KMS-11 (cell line): ENCODE measurements around the gene COPA.

Source experiments
- H2AFZ ChIP-seq: fragments of 200-600 bp; sonication (generic); 2 replicates; pipeline ENCODE4 v1.6.1; 2016; ENCODE audit warnings: antibody characterized with exemption, mixed run types, low read depth
- H3K27ac ChIP-seq: fragments of 200-600 bp; sonication (generic); 2 replicates; pipeline ENCODE4 v1.6.1; 2016; ENCODE audit warnings: mild to moderate bottlenecking, mixed run types
- H3K27me3 ChIP-seq: fragments of 200-600 bp; sonication (generic); 2 replicates; pipeline ENCODE4 v1.6.1; 2017; ENCODE audit warnings: mild to moderate bottlenecking, low read depth, mixed run types, moderate library complexity; ENCODE audit not compliant: insufficient read depth
- H3K36me3 ChIP-seq: fragments of 200-600 bp; sonication (generic); 2 replicates; pipeline ENCODE4 v1.6.1; 2017; ENCODE audit warnings: mild to moderate bottlenecking, mixed run types; ENCODE audit not compliant: insufficient read depth
- H3K4me1 ChIP-seq: fragments of 200-600 bp; sonication (generic); 2 replicates; pipeline ENCODE4 v1.6.1; 2016; ENCODE audit warnings: mild to moderate bottlenecking, low read depth, mixed run types; ENCODE audit not compliant: poor library complexity, severe bottlenecking
- H3K4me2 ChIP-seq: fragments of 200-600 bp; sonication (generic); 2 replicates; pipeline ENCODE4 v1.7.0; 2016; ENCODE audit warnings: mild to moderate bottlenecking, mixed run types
- H3K4me3 ChIP-seq: fragments of 200-600 bp; sonication (generic); IDR thresholded peaks from 2 replicates; pipeline ENCODE4 v1.6.1; 2017; ENCODE audit warnings: low read depth, low read length, mixed read lengths; ENCODE audit not compliant: insufficient read depth
- H3K79me2 ChIP-seq: fragments of 200-600 bp; sonication (generic); 2 replicates; pipeline ENCODE4 v1.6.1; 2016; ENCODE audit warnings: low read depth, mixed run types; ENCODE audit not compliant: insufficient read depth
- H3K9ac ChIP-seq: fragments of 200-600 bp; sonication (generic); 2 replicates; pipeline ENCODE4 v1.6.1; 2016; ENCODE audit warnings: mild to moderate bottlenecking, mixed run types
- H4K20me1 ChIP-seq: fragments of 200-600 bp; sonication (generic); 2 replicates; pipeline ENCODE4 v1.6.1; 2016; ENCODE audit warnings: mild to moderate bottlenecking, mixed run types; ENCODE audit not compliant: insufficient read depth
- TF ChIP-seq, protein P1 (sequence below): fragments of 200-600 bp; sonication (generic); conservative IDR thresholded peaks from 2 replicates; pipeline ENCODE4 v1.6.1; 2017; ENCODE audit warnings: low read depth, mild to moderate bottlenecking, antibody characterized with exemption, low read length, moderate library complexity, mixed read lengths

Gene COPA

GRCh38 chr1:160264795-160265307 is 78.2 kb downstream of the COPA start:
- Histone ChIP-seq H3K4me1 (peaks cover 30% of the 10 kb centered on the region), H3K79me2 (peaks cover 23% of the 10 kb centered on the region), H4K20me1 (no peaks in the 10 kb centered on the region), H3K36me3 (no peaks in the 10 kb centered on the region), H2AFZ (no peak overlapping the region), H3K9ac (no peak overlapping the region), H3K27ac (peak overlapping the region; percentile 81; the same call in 1 of the 2 replicates), H3K27me3 (no peaks in the 10 kb centered on the region), H3K4me3 (no peak overlapping the region), H3K4me2 (no peak overlapping the region)
- TF ChIP-seq, protein P1, sequence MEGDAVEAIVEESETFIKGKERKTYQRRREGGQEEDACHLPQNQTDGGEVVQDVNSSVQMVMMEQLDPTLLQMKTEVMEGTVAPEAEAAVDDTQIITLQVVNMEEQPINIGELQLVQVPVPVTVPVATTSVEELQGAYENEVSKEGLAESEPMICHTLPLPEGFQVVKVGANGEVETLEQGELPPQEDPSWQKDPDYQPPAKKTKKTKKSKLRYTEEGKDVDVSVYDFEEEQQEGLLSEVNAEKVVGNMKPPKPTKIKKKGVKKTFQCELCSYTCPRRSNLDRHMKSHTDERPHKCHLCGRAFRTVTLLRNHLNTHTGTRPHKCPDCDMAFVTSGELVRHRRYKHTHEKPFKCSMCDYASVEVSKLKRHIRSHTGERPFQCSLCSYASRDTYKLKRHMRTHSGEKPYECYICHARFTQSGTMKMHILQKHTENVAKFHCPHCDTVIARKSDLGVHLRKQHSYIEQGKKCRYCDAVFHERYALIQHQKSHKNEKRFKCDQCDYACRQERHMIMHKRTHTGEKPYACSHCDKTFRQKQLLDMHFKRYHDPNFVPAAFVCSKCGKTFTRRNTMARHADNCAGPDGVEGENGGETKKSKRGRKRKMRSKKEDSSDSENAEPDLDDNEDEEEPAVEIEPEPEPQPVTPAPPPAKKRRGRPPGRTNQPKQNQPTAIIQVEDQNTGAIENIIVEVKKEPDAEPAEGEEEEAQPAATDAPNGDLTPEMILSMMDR = no peak

- Histone ChIP-seq H2AFZ (peak within 1 kb of the TSS; percentile 34), H3K27me3 (no peaks in the 10 kb centered on the region), H3K9ac (peak within 1 kb of the TSS; percentile 91), H3K4me1 (peaks cover 51% of the 10 kb centered on the region), H3K4me2 (peak within 1 kb of the TSS; percentile 71), H3K79me2 (peaks cover 50% of the 10 kb centered on the region), H4K20me1 (no peaks in the 10 kb centered on the region), H3K36me3 (no peaks in the 10 kb centered on the region), H3K27ac (peak within 1 kb of the TSS; percentile 81), H3K4me3 (peak within 1 kb of the TSS; percentile 100)
- TF ChIP-seq, protein P1 = no peak; the same call in 1 of the 2 replicates
Measured at GRCh38 chr1:160261893-160262794, 80.9 kb downstream of the COPA start, which contains the start of gene DCAF8. Gene DCAF8 (minus strand): TSS chr1:160262549. CDS start chr1:160244008, 18,541 bp downstream.

DNA sequence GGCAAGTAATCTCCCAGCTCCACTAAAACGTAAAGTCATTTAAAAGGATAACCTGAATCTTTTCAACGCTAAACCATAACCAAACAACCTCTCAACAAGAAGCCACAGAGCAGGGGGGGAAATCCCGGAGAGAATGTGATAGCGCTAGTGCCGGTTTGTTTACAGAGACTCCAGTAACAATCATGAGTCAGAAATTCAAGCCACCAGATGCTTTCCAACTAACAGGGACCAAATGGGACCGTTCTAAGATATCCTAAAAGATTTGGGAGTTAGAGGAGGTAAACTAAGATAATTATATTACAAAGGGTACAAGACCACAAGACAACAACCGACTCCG is 81.5 kb downstream of the COPA start:
- TF ChIP-seq, protein P1 = no peak
- Histone ChIP-seq H3K27ac (peak overlapping the region; percentile 81), H3K9ac (peak overlapping the region; percentile 91), H4K20me1 (no peaks in the 10 kb centered on the region), H2AFZ (peak overlapping the region; percentile 34), H3K4me1 (peaks cover 57% of the 10 kb centered on the region), H3K36me3 (no peaks in the 10 kb centered on the region), H3K4me2 (peak overlapping the region; percentile 71), H3K27me3 (no peaks in the 10 kb centered on the region), H3K4me3 (peak overlapping the region; percentile 100), H3K79me2 (peaks cover 57% of the 10 kb centered on the region)

DNA sequence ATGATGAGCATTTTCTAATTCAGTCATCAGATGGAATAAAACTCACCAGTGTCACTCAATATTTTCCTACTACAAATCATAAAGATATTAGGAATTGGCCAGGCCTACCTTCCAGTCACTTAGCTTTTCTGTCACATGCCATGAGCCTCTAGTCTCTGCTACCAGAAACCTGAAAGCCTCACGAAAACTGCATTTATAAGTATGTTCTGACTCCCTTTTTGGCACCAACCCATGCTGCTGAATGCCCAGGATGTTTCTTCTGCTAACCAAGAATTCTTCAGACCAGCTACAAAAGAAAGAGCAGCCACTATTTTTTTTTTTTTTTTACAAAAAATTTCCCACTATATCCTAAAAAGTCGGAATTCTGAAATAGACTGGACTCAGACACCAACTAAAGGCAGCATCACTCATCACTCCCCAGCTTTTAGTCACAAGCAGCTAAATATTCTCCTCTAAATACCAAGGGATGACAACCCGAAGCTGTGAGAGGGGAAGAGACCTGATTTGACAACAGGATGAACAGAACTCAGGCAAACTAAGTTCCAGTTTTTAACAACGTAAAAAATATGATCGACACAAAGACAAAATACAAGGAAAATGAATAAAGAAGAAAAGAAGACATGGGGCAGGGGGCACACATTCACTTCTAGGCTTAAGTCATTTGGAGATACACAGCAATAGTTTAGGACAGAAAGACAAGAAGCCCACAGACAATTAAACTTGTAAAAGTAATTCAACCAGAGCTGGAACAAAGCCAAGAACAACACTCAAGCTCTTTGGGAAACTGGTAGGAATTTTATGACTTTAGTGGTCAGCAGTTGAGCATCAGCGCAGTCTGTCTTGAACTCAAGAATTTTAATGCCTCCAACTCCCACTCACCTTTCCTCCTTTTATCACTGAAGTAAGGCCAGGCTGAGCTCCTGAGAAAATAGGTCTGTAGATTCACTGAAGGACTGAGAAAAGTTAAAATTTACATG is 82.4 kb downstream of the COPA start:
- peaks cover 57% of the 10 kb centered on the region for H3K4me1 ChIP-seq
- TF ChIP-seq, protein P1 = no peak
- H3K9ac ChIP-seq = peak overlapping the region; percentile 91
- H3K36me3 ChIP-seq = no peaks in the 10 kb centered on the region
- H4K20me1 ChIP-seq = no peaks in the 10 kb centered on the region
- peak overlapping the region; percentile 81 for H3K27ac ChIP-seq
- no peak overlapping the region for H2AFZ ChIP-seq
- H3K4me3 ChIP-seq = peak overlapping the region; percentile 100
- H3K27me3 ChIP-seq = no peaks in the 10 kb centered on the region
- peaks cover 65% of the 10 kb centered on the region for H3K79me2 ChIP-seq
- peak overlapping the region; percentile 71 for H3K4me2 ChIP-seq
